SK-N-DZ (cell line): Measurements from ENCODE around the gene GPR132.
A peak's percentile ranks its signal among the peaks of the same experiment; 100 is the strongest.

Experiments
- DNase-seq: peaks from one replicate; pipeline ENCODE4 v3.0.0-alpha.2; 2015; ENCODE audit warnings: low spot score

GPR132 gene

DNA sequence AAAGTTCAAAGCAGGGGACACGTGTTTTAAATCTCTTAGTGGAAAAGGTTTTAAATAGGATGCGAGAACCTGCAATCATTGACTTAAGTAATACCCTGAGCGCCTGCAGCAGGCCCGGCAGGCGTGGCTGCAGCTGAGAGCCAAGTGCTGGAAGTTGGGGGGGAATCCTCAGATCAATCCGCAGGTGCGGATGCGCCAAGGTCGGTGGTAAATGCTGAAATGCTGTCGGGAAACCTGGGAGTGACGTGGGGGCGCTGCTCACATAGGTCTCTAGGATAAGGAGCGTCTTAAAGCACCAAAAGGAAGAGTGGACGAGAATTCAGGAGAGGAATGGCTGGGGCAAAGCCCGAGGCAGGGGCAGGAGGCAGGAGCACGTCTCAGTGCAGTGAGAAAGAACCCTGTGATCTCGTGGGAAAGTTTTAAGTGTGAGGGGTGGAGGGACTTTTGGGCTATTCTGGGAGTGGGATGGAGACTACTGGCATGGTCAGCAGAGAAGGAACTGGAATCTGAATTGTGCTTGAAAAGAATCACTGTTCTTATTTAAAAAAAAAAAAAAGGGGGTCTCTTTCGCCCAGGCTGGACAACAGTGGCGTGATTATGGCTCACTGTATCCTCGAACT is 43.5 kb downstream of the GPR132 start:
- peak; percentile 62 for DNase-seq

- peak; percentile 83 for DNase-seq
These were observed 44.2 kb downstream of the GPR132 start, which contains the start of gene CDCA4 for GRCh38 chr14:105020815-105021655. CDCA4 (minus strand) TSS chr14:105021083; CDS start chr14:105011929, 9,154 bp downstream.

GRCh38 chr14:105019861-105020814 is 45.1 kb downstream of the GPR132 start:
- no peak for DNase-seq

DNA sequence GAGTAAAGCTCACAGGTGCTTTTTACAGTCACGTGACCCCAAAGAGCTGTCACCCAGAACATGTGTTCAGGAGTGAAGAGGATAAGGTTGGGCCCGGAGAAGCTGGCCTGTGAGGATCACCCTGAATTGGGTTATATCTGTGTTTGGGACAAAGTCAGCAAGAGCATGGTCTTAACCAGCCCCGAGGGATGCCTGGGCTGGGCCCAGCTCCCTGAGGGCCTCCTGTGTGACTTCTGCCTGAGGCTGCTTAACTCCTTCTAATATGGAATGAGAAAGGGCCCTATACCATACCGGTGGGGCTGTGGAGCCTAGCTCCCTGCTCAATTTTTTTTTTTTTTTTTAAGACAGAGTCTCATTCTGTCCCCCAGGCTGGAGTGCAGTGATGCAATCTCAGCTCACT is 46.8 kb downstream of the GPR132 start:
- DNase-seq, result no peak

GRCh38 chr14:105015905-105016304 is 49.3 kb downstream of the GPR132 start:
- no peak for DNase-seq

DNA sequence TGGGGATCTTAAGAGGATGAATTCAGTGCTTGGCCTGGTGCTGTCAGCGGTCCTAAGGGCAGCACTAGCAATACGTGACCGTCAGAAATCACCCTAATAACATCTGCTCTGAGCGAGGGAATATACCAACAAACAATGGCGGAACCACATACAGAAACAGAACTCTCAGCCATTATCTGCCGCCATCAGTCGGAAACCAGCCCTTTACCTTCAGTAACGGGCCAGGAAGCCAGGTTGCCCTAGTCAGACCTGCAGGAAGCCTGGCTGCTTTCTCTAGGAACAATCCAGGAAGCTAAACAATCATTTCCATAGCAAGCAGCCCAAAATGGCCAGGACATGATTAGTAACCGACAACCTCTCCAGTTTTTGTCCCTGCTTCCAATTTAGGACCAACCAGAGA is 50.0 kb downstream of the GPR132 start:
- DNase-seq, result no peak

DNA sequence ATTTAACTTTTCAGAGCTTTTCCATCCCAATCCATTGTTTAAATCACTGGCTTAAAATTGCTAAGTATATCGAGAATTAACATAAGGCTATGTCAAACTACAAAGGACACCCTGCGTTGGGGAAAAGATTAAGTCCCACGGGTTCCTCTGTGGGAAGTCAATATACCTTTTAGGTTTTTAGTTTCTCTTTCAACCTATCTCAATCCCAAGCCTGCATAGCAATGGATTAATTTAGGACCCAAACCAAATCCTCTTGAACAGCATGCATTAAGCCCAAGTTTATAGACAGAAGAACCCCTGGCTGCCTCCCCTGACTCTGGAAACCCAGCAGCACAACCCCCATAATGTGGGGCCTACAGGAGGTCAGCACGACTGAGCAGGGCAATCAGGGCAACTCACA is 50.6 kb downstream of the GPR132 start:
- no peak for DNase-seq

GRCh38 chr14:105014032-105014431 is 51.2 kb downstream of the GPR132 start:
- no peak for DNase-seq

- no peak for DNase-seq
These were observed 52.0 kb downstream of the GPR132 start for GRCh38 chr14:105013150-105013785.

DNA sequence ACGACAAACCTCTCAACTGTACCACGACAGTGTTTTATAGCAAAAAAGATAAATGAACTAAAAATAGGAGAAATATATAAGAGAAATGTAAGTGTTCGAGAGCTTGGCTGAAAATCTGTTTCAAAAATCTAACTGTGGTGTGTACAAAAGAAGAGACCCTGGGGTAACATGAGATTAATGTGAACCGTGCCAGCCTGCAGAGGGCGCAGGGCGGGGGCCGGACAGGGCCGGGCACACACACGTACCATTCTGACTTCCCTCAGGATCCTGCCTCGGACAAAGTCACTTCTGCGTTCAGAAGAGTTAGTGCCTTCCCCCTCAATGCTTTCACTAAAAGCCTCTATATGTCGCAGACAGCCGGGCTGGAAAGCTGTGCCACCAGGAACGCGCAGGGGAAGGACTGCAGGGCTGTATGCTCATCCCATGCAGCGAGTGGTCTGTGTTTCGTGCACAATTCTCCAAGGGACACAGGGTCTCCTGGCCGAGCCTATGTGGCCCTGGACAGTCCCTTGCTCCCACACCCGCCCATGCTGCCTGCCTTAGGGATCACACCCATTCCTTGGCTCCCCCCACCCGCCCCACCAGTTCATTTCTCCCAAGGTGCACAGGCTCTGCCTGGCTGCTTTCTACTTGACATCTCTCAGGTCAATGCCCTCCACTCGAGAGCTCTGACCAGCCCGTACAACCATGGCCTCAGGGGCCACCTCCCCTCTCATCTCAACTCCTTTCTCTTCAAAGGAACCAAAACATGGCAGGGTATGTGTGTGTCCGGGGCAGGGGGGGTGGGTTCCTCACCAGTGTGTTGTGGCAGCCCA is 52.9 kb downstream of the GPR132 start:
- DNase-seq, result no peak

- no peak for DNase-seq
These were observed 53.8 kb downstream of the GPR132 start for GRCh38 chr14:105011312-105011990.

GRCh38 chr14:105010891-105011291 is 54.3 kb downstream of the GPR132 start:
- peak; percentile 56 for DNase-seq

- DNase-seq, result no peak
These were observed 55.1 kb downstream of the GPR132 start for GRCh38 chr14:105010106-105010505.

GRCh38 chr14:105007593-105008264 is 57.5 kb downstream of the GPR132 start:
- no peak for DNase-seq

GRCh38 chr14:105006831-105007592 is 58.2 kb downstream of the GPR132 start:
- no peak for DNase-seq

- DNase-seq, result no peak
These were observed 59.0 kb downstream of the GPR132 start for GRCh38 chr14:105005929-105006830.

GRCh38 chr14:105005329-105005928 is 59.8 kb downstream of the GPR132 start:
- no peak for DNase-seq
